PC-3 (cell line): ENCODE data around the gene ZP3. TPM values are rescaled to one million over a fixed set of nuclear protein-coding genes. Genes with fewer than 3 reads are reported as not detected.

Source experiments
- ATAC-seq: fragments of 200-7000 bp; cut with Tn5 transposase; 2 replicates; pipeline ENCODE4 v1.9.1; 2020; ENCODE audit warnings: mild to moderate bottlenecking, moderate library complexity
- BruUV-seq: library from RNA; stranded (reverse); fragments of 400-500 nt; replicated peaks from 2 replicates; lab custom pipeline; 2021; lab: Mats Ljungman, UMichigan
- CTCF ChIA-PET: fragments of 300-600 bp; sonication (Branson Sonifier 250); formaldehyde crosslinking; loops from one replicate; lab custom pipeline; 2022; ENCODE audit warnings: antibody characterized with exemption; lab: Charles Lee
- POLR2A ChIA-PET: fragments of 300-600 bp; sonication (Branson Sonifier 250); formaldehyde crosslinking; loops from one replicate; lab custom pipeline; 2022; ENCODE audit warnings: antibody characterized with exemption; ENCODE audit not compliant: unreplicated experiment; lab: Charles Lee
- DNase-seq: peaks from one replicate; pipeline ENCODE4 v3.0.0-alpha.2; 2015
- H2AFZ ChIP-seq: fragments of 300-600 bp; sonication (generic); 2 replicates; pipeline ENCODE4 v1.6.0; 2016; ENCODE audit warnings: antibody characterized with exemption, low read length
- H3F3A ChIP-seq: fragments of 300-600 bp; sonication (generic); one replicate; pipeline ENCODE4 v1.6.0; 2017; ENCODE audit warnings: antibody characterized with exemption, low read length, control low read depth, mild to moderate bottlenecking; ENCODE audit not compliant: unreplicated experiment
- H3K27ac ChIP-seq: fragments of 300-600 bp; sonication (generic); 2 replicates; pipeline ENCODE4 v1.5.1; 2016; ENCODE audit warnings: mild to moderate bottlenecking, low read length
- H3K27me3 ChIP-seq: fragments of 300-600 bp; sonication (generic); 2 replicates; pipeline ENCODE4 v1.6.1; 2016; ENCODE audit warnings: low read length, mixed read lengths
- H3K36me3 ChIP-seq: fragments of 300-600 bp; sonication (generic); 2 replicates; pipeline ENCODE4 v1.6.1; 2016; ENCODE audit warnings: low read depth, mixed run types, low read length, mixed read lengths
- H3K4me1 ChIP-seq: fragments of 300-600 bp; sonication (generic); 2 replicates; pipeline ENCODE4 v1.5.1; 2016; ENCODE audit warnings: low read length; ENCODE audit not compliant: insufficient read depth
- H3K4me2 ChIP-seq: fragments of 300-600 bp; sonication (generic); 2 replicates; pipeline ENCODE4 v1.6.0; 2016; ENCODE audit warnings: low read length
- H3K4me3 ChIP-seq: fragments of 300-600 bp; sonication (generic); 2 replicates; pipeline ENCODE4 v1.5.1; 2016; ENCODE audit warnings: mild to moderate bottlenecking, low read length, mixed read lengths
- H3K79me2 ChIP-seq: fragments of 300-600 bp; sonication (generic); 2 replicates; pipeline ENCODE4 v1.6.1; 2017; ENCODE audit warnings: low read length, mixed read lengths
- H3K9ac ChIP-seq: fragments of 300-600 bp; sonication (generic); 2 replicates; pipeline ENCODE4 v1.6.0; 2016; ENCODE audit warnings: mild to moderate bottlenecking, low read length
- H3K9me2 ChIP-seq: fragments of 300-600 bp; sonication (generic); replicated peaks from 2 replicates; pipeline ENCODE4 v1.6.1; 2016; ENCODE audit warnings: mixed run types, low read length, mixed read lengths
- H3K9me3 ChIP-seq: fragments of 300-600 bp; sonication (generic); 2 replicates; pipeline ENCODE4 v1.6.1; 2016; ENCODE audit warnings: low read length, mixed read lengths
- H4K20me1 ChIP-seq: fragments of 300-600 bp; sonication (generic); 2 replicates; pipeline ENCODE4 v1.6.1; 2016; ENCODE audit warnings: low read length, mixed read lengths
- CTCF ChIP-seq: fragments of 300-600 bp; sonication (generic); conservative IDR thresholded peaks from 2 replicates; pipeline ENCODE4 v1.5.1; 2017; ENCODE audit warnings: antibody characterized with exemption, low read depth, mild to moderate bottlenecking, low read length
- EZH2 ChIP-seq: fragments of 300-600 bp; sonication (generic); IDR thresholded peaks from one replicate; pipeline ENCODE4 v1.6.1; 2017; ENCODE audit warnings: antibody characterized with exemption, mild to moderate bottlenecking, low read length; ENCODE audit not compliant: unreplicated experiment
- EZH2phosphoT487 ChIP-seq: fragments of 300-600 bp; sonication (generic); IDR thresholded peaks from 2 replicates; pipeline ENCODE4 v1.6.1; 2018; ENCODE audit warnings: mild to moderate bottlenecking, antibody characterized with exemption, low read length, borderline replicate concordance
- intact Hi-C: fragments of 100-400 bp; cut with micrococcal nuclease; formaldehyde crosslinking; loops from 2 replicates; pipeline ENCODE4 v1.9.0; 2023
- total RNA-seq: library from RNA; depleted of rRNA; stranded (reverse); fragments of >200 nt; gene quantifications from 2 replicates; pipeline ENCODE4 v1.2.3, GENCODE V29; 2014

The ZP3 gene
- total RNA-seq, 1 experiment from 2014 or later: 21.6 TPM

DNA sequence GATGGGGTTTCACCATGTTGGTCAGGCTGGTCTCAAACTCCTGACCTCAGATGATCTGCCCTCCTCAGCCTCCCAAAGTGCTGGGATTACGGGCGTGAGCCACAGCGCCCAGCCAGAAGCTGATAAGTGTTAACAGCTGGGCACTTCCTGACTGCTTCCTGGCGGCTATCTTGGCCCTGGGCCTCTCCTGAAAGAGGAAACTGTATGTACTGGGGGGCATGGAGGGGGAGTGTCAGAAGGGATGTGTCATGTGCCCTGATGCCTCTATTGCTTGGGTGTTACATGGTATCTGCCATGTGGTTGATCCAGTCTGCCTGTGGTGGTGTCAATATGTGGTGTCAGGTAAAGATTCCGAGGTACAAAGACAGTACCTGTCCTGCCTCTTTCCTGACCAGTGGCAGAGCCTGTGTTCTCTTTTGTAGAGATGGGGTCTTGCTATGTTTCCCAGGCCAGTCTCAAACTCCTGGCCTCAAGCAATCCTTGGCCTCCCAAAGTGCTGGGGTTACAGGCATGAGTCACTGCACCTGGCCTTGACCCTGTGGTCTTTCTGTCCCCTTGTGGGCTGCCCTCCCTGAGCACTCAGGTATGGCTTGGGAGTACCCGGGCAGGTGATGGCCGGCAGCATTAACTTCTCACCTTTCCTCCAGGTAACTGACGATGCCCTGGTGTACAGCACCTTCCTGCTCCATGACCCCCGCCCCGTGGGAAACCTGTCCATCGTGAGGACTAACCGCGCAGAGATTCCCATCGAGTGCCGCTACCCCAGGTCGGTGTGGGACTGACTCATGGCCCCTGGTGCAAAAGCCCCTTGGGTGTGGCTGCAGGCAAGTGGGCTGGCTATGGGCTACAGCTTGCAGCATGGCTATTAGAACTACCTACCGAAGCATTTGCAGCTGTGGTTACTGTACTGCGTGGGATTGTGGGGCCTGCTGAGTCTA lies 4.4 kb downstream of the ZP3 start:
- Histone ChIP-seq H3K9ac (no peak overlapping the region), H2AFZ (no peak overlapping the region), H3K4me1 (no peaks in the 10 kb centered on the region), H4K20me1 (no peaks in the 10 kb centered on the region), H3K4me2 (no peak overlapping the region), H3K36me3 (no peaks in the 10 kb centered on the region), H3K9me3 (no peaks in the 10 kb centered on the region), H3K27me3 (no peaks in the 10 kb centered on the region), H3K4me3 (no peak overlapping the region), H3K9me2 (no peaks in the 10 kb centered on the region), H3K27ac (no peak overlapping the region), H3F3A (no peaks in the 10 kb centered on the region), H3K79me2 (no peaks in the 10 kb centered on the region)
- ChIA-PET CTCF (no interaction called here), POLR2A (interaction anchor here (0.6 kb wide), 1 partner anchor 16 kb away, joined by 5 read pairs; no protein-coding TSS in a partner anchor)
- BruUV-seq: no TSS peak
- intact Hi-C loops: no loop called here
- peak; percentile 16; the same call in 1 of the 2 replicates for ATAC-seq
- no peak for DNase-seq
- TF ChIP-seq CTCF (no peak), EZH2 (no peak), EZH2phosphoT487 (no peak)

GRCh38 chr7:76430211-76430610 lies 5.5 kb downstream of the ZP3 start:
- POLR2A ChIA-PET: no interaction called here
- no peak for DNase-seq
- Histone ChIP-seq H3K27me3 (no peaks in the 10 kb centered on the region), H3K36me3 (no peaks in the 10 kb centered on the region), H3K4me1 (no peaks in the 10 kb centered on the region), H2AFZ (no peak overlapping the region), H3K4me3 (no peak overlapping the region), H3K4me2 (no peak overlapping the region), H3K79me2 (no peaks in the 10 kb centered on the region), H4K20me1 (no peaks in the 10 kb centered on the region), H3F3A (no peaks in the 10 kb centered on the region), H3K27ac (no peak overlapping the region), H3K9ac (no peak overlapping the region), H3K9me2 (no peaks in the 10 kb centered on the region), H3K9me3 (no peaks in the 10 kb centered on the region)
- no peak for ATAC-seq
- no peak for TF ChIP-seq EZH2phosphoT487
- TF ChIP-seq EZH2: no peak
- no peak for TF ChIP-seq CTCF
- intact Hi-C loops: no loop called here
- no TSS peak for BruUV-seq
- CTCF ChIA-PET: no interaction called here

DNA sequence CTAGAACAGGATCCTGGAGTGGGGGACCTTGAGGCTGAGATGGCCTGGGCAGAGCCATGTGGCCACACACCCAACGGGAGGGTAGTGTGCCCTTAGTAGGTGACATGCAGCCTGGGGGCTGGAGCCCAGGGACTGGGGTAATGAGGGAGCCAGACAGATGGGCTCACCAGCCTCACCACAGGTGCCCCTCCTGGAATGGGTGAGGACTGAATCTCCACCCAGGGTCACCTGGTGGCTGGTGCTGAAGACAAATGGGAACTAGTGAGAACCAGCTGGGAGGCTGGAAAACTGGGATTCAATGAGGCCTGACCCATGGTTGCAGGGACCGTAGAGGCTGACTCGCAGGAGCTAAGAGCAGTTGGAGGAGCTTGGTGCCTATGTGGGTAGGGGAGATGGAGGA lies 6.1 kb downstream of the ZP3 start:
- Histone ChIP-seq H3K4me2 (no peak overlapping the region), H3K27ac (no peak overlapping the region), H3K36me3 (no peaks in the 10 kb centered on the region), H3K9me2 (no peaks in the 10 kb centered on the region), H3K4me3 (no peak overlapping the region), H4K20me1 (no peaks in the 10 kb centered on the region), H3K79me2 (no peaks in the 10 kb centered on the region), H3K9ac (no peak overlapping the region), H3K9me3 (no peaks in the 10 kb centered on the region), H3K4me1 (no peaks in the 10 kb centered on the region), H2AFZ (no peak overlapping the region), H3K27me3 (no peaks in the 10 kb centered on the region), H3F3A (no peaks in the 10 kb centered on the region)
- ATAC-seq (no peak), DNase-seq (no peak)
- ChIA-PET POLR2A (no interaction called here), CTCF (no interaction called here)
- intact Hi-C loops: no loop called here
- no peak for TF ChIP-seq CTCF
- BruUV-seq: no TSS peak
